RWPE2 (cell line): ENCODE measurements around the gene ZBTB17.

ENCODE experiments used
- ATAC-seq: fragments of 200-7000 bp; cut with Tn5 transposase; 3 replicates; pipeline ENCODE4 v1.9.1; 2021; ENCODE audit warnings: low read depth
- DNase-seq: peaks from one replicate; pipeline ENCODE4 v3.0.0-alpha.2; 2020; ENCODE audit warnings: low spot score
- H3K27ac ChIP-seq: fragments of 450-650 bp; 2 replicates; pipeline ENCODE4 v1.5.1; 2017; ENCODE audit warnings: mild to moderate bottlenecking; ENCODE audit not compliant: poor library complexity, severe bottlenecking
- H3K27me3 ChIP-seq: fragments of 250-450 bp; sonication (Bioruptor Pico); 2 replicates; pipeline ENCODE4 v1.5.1; 2021; ENCODE audit warnings: mild to moderate bottlenecking, moderate library complexity; ENCODE audit not compliant: insufficient read depth, poor library complexity, severe bottlenecking
- H3K36me3 ChIP-seq: fragments of 250-450 bp; sonication (Bioruptor Pico); 2 replicates; pipeline ENCODE4 v1.5.1; 2020; ENCODE audit warnings: low read depth, mild to moderate bottlenecking, moderate library complexity
- H3K4me1 ChIP-seq: fragments of 250-450 bp; sonication (Bioruptor Pico); 2 replicates; pipeline ENCODE4 v1.5.1; 2021; ENCODE audit warnings: mild to moderate bottlenecking, moderate library complexity; ENCODE audit not compliant: insufficient read depth, poor library complexity, severe bottlenecking
- H3K4me3 ChIP-seq: fragments of 250-450 bp; sonication (Bioruptor Pico); 2 replicates; pipeline ENCODE4 v1.5.1; 2021; ENCODE audit warnings: mild to moderate bottlenecking, moderate library complexity; ENCODE audit not compliant: severe bottlenecking
- H3K9me3 ChIP-seq: fragments of 250-450 bp; sonication (Bioruptor Pico); 2 replicates; pipeline ENCODE4 v1.5.1; 2021; ENCODE audit warnings: mild to moderate bottlenecking, moderate library complexity; ENCODE audit not compliant: severe bottlenecking
- TF ChIP-seq, protein P1 (sequence below): fragments of 450-650 bp; IDR thresholded peaks from one replicate; pipeline ENCODE4 v1.5.1; 2017; ENCODE audit warnings: mild to moderate bottlenecking, moderate library complexity; ENCODE audit not compliant: poor library complexity, severe bottlenecking

The ZBTB17 gene

DNA sequence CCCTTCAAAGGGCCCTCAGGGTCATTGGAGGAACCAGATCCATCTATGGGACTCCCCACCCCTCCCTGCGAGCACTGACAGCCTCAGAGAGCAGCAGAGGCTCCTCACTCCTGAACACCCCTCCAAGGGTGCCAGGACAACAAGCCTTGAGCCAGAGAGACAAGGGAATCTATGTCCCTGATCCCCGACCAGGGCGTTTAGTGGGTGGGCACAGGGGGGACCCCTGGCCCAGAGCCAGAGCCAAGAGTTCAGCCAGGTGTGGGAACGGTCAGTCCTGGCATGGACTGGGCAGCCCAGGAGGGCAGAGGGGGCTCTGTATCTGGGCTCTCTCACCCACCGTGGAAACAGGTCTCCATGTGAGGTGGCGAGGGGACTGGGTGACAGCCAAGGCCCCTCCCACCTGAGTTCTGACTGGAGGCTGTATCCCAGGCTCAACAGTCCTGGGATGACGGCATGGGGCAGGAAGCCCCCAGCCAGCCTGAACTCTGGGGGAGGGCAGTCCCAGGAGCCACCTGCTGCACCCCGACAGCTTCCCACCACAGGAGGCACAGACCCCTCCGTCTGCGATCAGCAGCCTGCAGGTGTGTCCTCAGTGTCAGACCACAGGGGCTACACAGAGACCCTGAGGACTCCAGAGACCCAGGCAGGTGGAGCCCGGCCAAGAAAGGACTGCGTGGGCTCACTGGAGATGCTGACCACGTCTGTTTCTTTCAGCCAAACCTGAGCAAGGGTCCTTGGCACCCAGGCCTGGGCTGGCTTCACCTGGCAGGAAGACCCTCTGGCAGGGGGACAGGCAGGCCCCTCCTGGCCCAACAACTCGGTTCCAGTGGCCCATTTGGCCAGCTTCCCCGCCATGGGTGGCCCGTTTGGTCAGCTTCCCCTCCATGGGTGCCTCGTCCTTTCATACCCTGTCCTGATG lies 16.9 kb upstream of the ZBTB17 start:
- H3K27ac ChIP-seq: no peak overlapping the region
- DNase-seq (no peak), ATAC-seq (no peak)
- H3K4me1 ChIP-seq: no peaks in the 10 kb centered on the region
- H3K9me3 ChIP-seq: no peaks in the 10 kb centered on the region
- no peaks in the 10 kb centered on the region for H3K36me3 ChIP-seq
- TF ChIP-seq, protein P1, sequence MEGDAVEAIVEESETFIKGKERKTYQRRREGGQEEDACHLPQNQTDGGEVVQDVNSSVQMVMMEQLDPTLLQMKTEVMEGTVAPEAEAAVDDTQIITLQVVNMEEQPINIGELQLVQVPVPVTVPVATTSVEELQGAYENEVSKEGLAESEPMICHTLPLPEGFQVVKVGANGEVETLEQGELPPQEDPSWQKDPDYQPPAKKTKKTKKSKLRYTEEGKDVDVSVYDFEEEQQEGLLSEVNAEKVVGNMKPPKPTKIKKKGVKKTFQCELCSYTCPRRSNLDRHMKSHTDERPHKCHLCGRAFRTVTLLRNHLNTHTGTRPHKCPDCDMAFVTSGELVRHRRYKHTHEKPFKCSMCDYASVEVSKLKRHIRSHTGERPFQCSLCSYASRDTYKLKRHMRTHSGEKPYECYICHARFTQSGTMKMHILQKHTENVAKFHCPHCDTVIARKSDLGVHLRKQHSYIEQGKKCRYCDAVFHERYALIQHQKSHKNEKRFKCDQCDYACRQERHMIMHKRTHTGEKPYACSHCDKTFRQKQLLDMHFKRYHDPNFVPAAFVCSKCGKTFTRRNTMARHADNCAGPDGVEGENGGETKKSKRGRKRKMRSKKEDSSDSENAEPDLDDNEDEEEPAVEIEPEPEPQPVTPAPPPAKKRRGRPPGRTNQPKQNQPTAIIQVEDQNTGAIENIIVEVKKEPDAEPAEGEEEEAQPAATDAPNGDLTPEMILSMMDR: no peak
- no peak overlapping the region for H3K4me3 ChIP-seq
- H3K27me3 ChIP-seq: no peaks in the 10 kb centered on the region

DNA sequence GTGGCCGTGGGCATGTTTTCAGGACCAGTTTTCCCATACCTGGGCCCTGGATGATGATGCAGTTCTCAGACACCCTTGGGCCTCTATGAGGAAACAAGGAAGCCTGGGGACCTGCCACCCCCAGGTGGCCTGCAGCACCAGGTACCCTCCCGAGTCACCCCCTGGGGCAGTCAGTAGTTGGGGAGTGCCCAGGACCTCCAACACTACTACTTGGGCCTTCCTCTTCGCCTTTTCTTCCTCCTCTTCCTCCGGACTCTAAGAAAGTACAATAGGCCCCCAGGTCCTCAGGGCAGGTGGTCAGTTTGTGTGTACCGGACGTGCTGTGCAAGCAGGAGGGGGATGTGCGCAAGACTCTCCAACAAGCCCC lies 16.3 kb upstream of the ZBTB17 start:
- no peak overlapping the region for H3K27ac ChIP-seq

DNA sequence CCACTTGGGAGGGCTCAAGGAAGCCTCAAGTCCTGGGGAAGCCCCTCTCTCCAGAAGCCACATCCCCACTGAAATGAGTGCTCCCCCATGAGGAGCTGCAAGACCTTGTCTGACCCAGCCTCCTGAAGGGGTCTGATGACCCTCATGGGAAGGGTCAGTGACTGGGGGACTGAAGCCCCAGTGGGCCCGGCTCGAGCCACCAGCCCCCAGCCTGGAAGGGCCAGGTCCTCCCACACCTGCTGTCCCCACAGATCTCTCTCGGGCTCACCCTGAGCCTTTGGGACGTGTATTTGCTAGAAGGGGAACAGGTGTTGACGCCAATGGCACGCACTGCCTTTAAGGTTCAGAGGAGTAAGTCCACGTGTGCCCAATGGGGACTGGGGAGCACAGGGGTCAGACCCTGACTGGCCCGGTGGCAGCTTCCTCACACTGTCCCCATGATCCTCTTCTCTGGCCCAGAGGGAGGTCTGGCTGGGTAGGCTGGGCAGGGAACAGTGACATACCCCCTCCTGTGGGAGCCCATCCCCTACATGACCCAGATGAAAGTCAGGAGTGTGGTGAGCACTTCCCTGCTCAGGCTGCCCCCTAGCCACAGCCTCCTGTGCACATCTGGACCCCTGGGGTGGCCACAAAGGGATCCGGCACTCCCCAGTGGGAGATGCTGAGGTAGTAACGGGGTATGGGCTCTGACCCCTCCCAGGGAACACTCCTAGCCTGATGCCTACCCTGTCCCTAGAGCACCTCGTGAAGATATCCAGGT lies 15.7 kb upstream of the ZBTB17 start:
- no peaks in the 10 kb centered on the region for H3K9me3 ChIP-seq
- no peaks in the 10 kb centered on the region for H3K4me1 ChIP-seq
- ATAC-seq (no peak), DNase-seq (no peak)
- TF ChIP-seq, protein P1: no peak
- no peak overlapping the region for H3K4me3 ChIP-seq
- no peaks in the 10 kb centered on the region for H3K27me3 ChIP-seq
- no peaks in the 10 kb centered on the region for H3K36me3 ChIP-seq
- no peak overlapping the region for H3K27ac ChIP-seq

More for the DNA sequence above, 16.3 kb upstream of the ZBTB17 start:
- Histone ChIP-seq H3K9me3 (no peaks in the 10 kb centered on the region), H3K4me1 (no peaks in the 10 kb centered on the region), H3K4me3 (no peak overlapping the region), H3K27me3 (no peaks in the 10 kb centered on the region), H3K36me3 (no peaks in the 10 kb centered on the region)
- no peak for ATAC-seq
- TF ChIP-seq, protein P1: no peak
- DNase-seq: no peak

DNA sequence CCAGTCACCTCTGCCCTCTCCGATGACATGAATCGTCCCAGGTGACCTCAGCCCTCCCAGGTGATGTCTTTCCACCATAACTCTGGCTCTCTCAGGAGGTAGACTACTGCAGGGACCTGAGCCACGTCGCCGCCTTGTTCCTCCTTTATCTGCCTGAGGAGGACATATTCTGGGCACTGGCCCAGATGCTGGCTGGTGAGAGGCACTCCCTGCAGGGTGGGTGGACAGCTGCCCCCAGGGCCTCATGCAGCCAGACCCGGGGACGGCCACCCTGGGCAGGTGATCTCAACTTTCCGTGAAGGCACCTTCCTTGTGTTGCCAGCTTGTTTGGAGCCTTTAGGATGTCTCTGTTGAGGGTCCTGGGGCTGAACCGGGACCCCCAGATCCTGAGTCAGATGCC lies 13.9 kb upstream of the ZBTB17 start:
- Histone ChIP-seq H3K36me3 (no peaks in the 10 kb centered on the region), H3K27ac (no peak overlapping the region), H3K4me1 (no peaks in the 10 kb centered on the region), H3K4me3 (no peak overlapping the region), H3K9me3 (no peaks in the 10 kb centered on the region), H3K27me3 (no peaks in the 10 kb centered on the region)
- ATAC-seq: no peak
- no peak for DNase-seq
- TF ChIP-seq, protein P1: no peak
